Putamen (tissue), 1 donor: ENCODE results near the gene FAM169A.
"Not testable (repeated sequence)": the region's sequence is repeated elsewhere in the genome, so short reads cannot be mapped to it uniquely, and the experiment has no call there.

Experiments used
- DNase-seq: peaks from one replicate; pipeline ENCODE4 v3.0.0-alpha.2; 2016; ENCODE audit warnings: low spot score

FAM169A gene

GRCh38 chr5:74865804-74866595 is at the start of gene FAM169A:
FAM169A (minus strand) TSS chr5:74866387; CDS start chr5:74841676, 24,711 bp downstream.
- DNase-seq: peak; percentile 31

- no peak for DNase-seq
Measured at GRCh38 chr5:74915488-74915887, 49.3 kb upstream of the FAM169A start.

- DNase-seq: not testable (repeated sequence)
Measured at GRCh38 chr5:74911421-74911820, 45.2 kb upstream of the FAM169A start.

GRCh38 chr5:74909888-74910287 is 43.7 kb upstream of the FAM169A start:
- DNase-seq: not testable (repeated sequence)

- DNase-seq: not testable (repeated sequence)
Measured at GRCh38 chr5:74908237-74908636, 42.0 kb upstream of the FAM169A start.

- not testable (repeated sequence) for DNase-seq
Measured at GRCh38 chr5:74904713-74905112, 38.5 kb upstream of the FAM169A start.

- DNase-seq: no peak
Measured at GRCh38 chr5:74903165-74903787, 37.1 kb upstream of the FAM169A start.

- no peak for DNase-seq
Measured at GRCh38 chr5:74897049-74897448, 30.9 kb upstream of the FAM169A start.

GRCh38 chr5:74895906-74896305 is 29.7 kb upstream of the FAM169A start:
- DNase-seq: peak; percentile 47

- no peak for DNase-seq
Measured at GRCh38 chr5:74894351-74894750, 28.2 kb upstream of the FAM169A start.

GRCh38 chr5:74892921-74893320 is 26.7 kb upstream of the FAM169A start:
- no peak for DNase-seq

- no peak for DNase-seq
Measured at GRCh38 chr5:74889523-74890105, 23.4 kb upstream of the FAM169A start.

- no peak for DNase-seq
Measured at GRCh38 chr5:74888117-74888516, 21.9 kb upstream of the FAM169A start.

GRCh38 chr5:74885170-74885569 is 19.0 kb upstream of the FAM169A start:
- DNase-seq: no peak

- DNase-seq: not testable (repeated sequence)
Measured at GRCh38 chr5:74882379-74883134, 16.4 kb upstream of the FAM169A start.

GRCh38 chr5:74877624-74878304 is 11.6 kb upstream of the FAM169A start:
- peak; percentile 75 for DNase-seq

GRCh38 chr5:74875994-74876791 is 10.0 kb upstream of the FAM169A start:
- no peak for DNase-seq

GRCh38 chr5:74873525-74874249 is 7.5 kb upstream of the FAM169A start:
- DNase-seq: no peak

GRCh38 chr5:74870299-74871067 is 4.3 kb upstream of the FAM169A start:
- DNase-seq: no peak
